Measurements from ENCODE around the gene DUSP22. TPM values are rescaled to one million over a fixed set of nuclear protein-coding genes. Genes with fewer than 3 reads are reported as not detected.

DUSP22 gene
- total RNA-seq, 1 experiment from 2014 or later, result 25.0 TPM

DNA sequence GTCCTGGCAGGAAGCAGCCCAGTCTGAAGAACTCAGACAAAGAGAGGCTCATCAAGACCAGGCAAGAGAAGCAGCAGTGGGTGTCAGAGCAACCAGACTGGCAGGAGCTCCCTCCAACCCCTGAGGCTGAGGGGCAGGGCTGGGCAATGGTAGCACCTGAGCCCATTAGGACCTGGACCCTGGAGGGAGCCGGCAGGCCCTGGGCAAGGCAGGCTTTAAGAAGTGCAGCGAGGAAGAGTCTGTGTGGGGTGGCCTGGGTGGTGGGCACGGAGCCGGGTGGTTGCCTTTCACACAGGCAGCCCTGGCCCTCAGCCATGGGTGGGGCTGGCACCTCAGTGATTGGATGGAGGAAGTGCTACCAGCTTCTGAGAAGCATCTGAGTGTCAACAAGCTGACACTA, 66.1 kb downstream of the DUSP22 start:
- H3K27me3 ChIP-seq (ENCODE audit: insufficient read depth, low read length), result no peaks in the 10 kb centered on the region
- no peaks in the 10 kb centered on the region for H3K79me2 ChIP-seq (ENCODE audit: insufficient read depth, low read length)
- no peak overlapping the region for H3K27ac ChIP-seq (ENCODE audit: insufficient read length, low read depth, low read length)
- H3K14ac ChIP-seq (ENCODE audit: insufficient read depth, low read length), result no peak overlapping the region; the same call in 1 of the 2 replicates
- no peak overlapping the region for H2BK12ac ChIP-seq (ENCODE audit: insufficient read length, low read depth, low read length)
- Mint-ChIP-seq H3K4me3 (no peak overlapping the region), H3K27me3 (ENCODE audit: low read depth) (peaks cover 9% of the 10 kb centered on the region), H3K9me3 (peaks cover 93 to 99% of the 10 kb centered on the region in 2 experiments), H3K27ac (no peak overlapping the region; a peak in 1 of 7 replicates), H3K4me1 (no peaks in the 10 kb centered on the region), H3K36me3 (ENCODE audit: insufficient read depth in 1 of 3, low read depth in 3 of 3) (peaks cover 16 to 22% (median 16%) of the 10 kb centered on the region in 3 experiments)
- peaks cover 77% of the 10 kb centered on the region for H3K9me3 ChIP-seq (ENCODE audit: control insufficient read depth, low read depth, low read length)
- no peak for TF ChIP-seq CTCF (conservative IDR thresholded peaks at IDR 0.05)
- H4K91ac ChIP-seq (ENCODE audit: insufficient read length, low read depth, low read length), result no peak overlapping the region
- no peaks in the 10 kb centered on the region for H4K20me1 ChIP-seq (ENCODE audit: control insufficient read depth, insufficient read depth, insufficient read length)
- H3K56ac ChIP-seq (ENCODE audit: insufficient read length, low read depth, low read length), result no peak overlapping the region
- no peak overlapping the region for H2BK120ac ChIP-seq (ENCODE audit: low read depth, low read length, poor library complexity, severe bottlenecking)
- no peak overlapping the region for H3K9ac ChIP-seq (ENCODE audit: extremely low read depth, insufficient read length, low read length)
- no peak overlapping the region for H3T11ph ChIP-seq (ENCODE audit: low read length)
- no peak overlapping the region for H3K18ac ChIP-seq (ENCODE audit: insufficient read length, low read depth, low read length)
- H2AFZ ChIP-seq (ENCODE audit: low read length), result no peak overlapping the region
- no peaks in the 10 kb centered on the region for H3K79me1 ChIP-seq (ENCODE audit: insufficient read depth, low read depth, low read length, poor library complexity, severe bottlenecking)
- H3K4me2 ChIP-seq (ENCODE audit: insufficient read depth, insufficient read length, low read length), result no peak overlapping the region
- H3K4ac ChIP-seq (ENCODE audit: low read depth, low read length), result no peak overlapping the region
- H3K4me1 ChIP-seq (ENCODE audit: insufficient read depth, low read length), result no peaks in the 10 kb centered on the region
- no peak overlapping the region for H2BK5ac ChIP-seq (ENCODE audit: insufficient read length, low read length)
- no peak for DNase-seq
- no peak overlapping the region for H4K8ac ChIP-seq (replicated peaks; ENCODE audit: insufficient read length, low read depth, low read length)
- no peak overlapping the region for H2BK20ac ChIP-seq (ENCODE audit: low read depth, low read length, poor library complexity, severe bottlenecking)
- H4K5ac ChIP-seq (ENCODE audit: insufficient read length, low read depth, low read length), result no peak overlapping the region
- no CpG with 5 or more reads among the region's 4 CpGs for WGBS (ENCODE audit: extremely low coverage, insufficient read length, low lambda C conversion rate)
- no peak overlapping the region for H2AK5ac ChIP-seq (ENCODE audit: insufficient read length, low read length)
- H3K23ac ChIP-seq (ENCODE audit: insufficient read length, low read depth, low read length), result no peak overlapping the region
- no peaks in the 10 kb centered on the region for H3K23me2 ChIP-seq (ENCODE audit: insufficient read length, low read depth, low read length, poor library complexity, severe bottlenecking)
- no peak overlapping the region for H2BK15ac ChIP-seq (ENCODE audit: low read depth, low read length)

Data from H9 (cell line).